SK-N-SH (cell line): ENCODE data around the gene SP2. TPM values are rescaled to one million over a fixed set of nuclear protein-coding genes. Genes with fewer than 3 reads are reported as not detected.

Experiments used
- CTCF ChIA-PET: fragments of 300-600, 350-600 bp; formaldehyde crosslinking; extraction: SDS; loops from one replicate; lab custom pipeline; 2021; lab: Yijun Ruan, JAX
- POLR2A ChIA-PET: fragments of 350-600 bp; sonication (Branson Sonifier 250); formaldehyde crosslinking; extraction: SDS; loops from one replicate; lab custom pipeline; 2020; ENCODE audit warnings: antibody characterized with exemption, inconsistent platforms; lab: Yijun Ruan, JAX
- DNase-seq: peaks from one replicate; pipeline ENCODE4 v3.0.0; 2012
- H2AFZ ChIP-seq: fragments of 200-600 bp; sonication (generic); 2 replicates; pipeline ENCODE4 v1.8.1; 2016; ENCODE audit warnings: antibody characterized with exemption, mild to moderate bottlenecking, low read depth
- H3F3A ChIP-seq: fragments of 200-600 bp; sonication (generic); replicated peaks from 2 replicates; pipeline ENCODE3; 2016; ENCODE audit warnings: antibody characterized with exemption, mild to moderate bottlenecking; ENCODE audit not compliant: insufficient read depth
- H3K27ac ChIP-seq, 2 experiments: fragments of 200-500 bp in 1 of 2; fragments of 200-600 bp in 1 of 2; sonication (Bioruptor generic) in 1 of 2; sonication (generic), shearing (Covaris generic) in 1 of 2; 2 replicates each; pipeline versions ENCODE4 v1.5.1 to v1.6.1; 2014 to 2016; ENCODE audit warnings: low read depth in 2 of 2, inconsistent platforms in 1 of 2, low read length in 1 of 2, mild to moderate bottlenecking in 1 of 2, mixed read lengths in 1 of 2
- H3K27me3 ChIP-seq: fragments of 200-600 bp; sonication (generic), shearing (Covaris generic); 2 replicates; pipeline ENCODE4 v1.6.1; 2016; ENCODE audit warnings: mixed run types; ENCODE audit not compliant: insufficient read depth
- H3K36me3 ChIP-seq, 2 experiments: fragments of 200-500 bp in 1 of 2; fragments of 200-600 bp in 1 of 2; sonication (Bioruptor generic) in 1 of 2; sonication (generic) in 1 of 2; replicated peaks in 1 of 2; 2 replicates each; pipeline versions ENCODE3 to v1.5.1; 2014 to 2016; ENCODE audit warnings: low read length in 1 of 2, mild to moderate bottlenecking in 1 of 2; ENCODE audit not compliant: insufficient read depth in 2 of 2, control insufficient read depth in 1 of 2
- H3K4me1 ChIP-seq, 2 experiments: fragments of 200-500 bp in 1 of 2; fragments of 200-600 bp in 1 of 2; sonication (Bioruptor generic) in 1 of 2; sonication (generic), shearing (Covaris generic) in 1 of 2; 2 replicates each; pipeline versions ENCODE4 v1.5.1 to v1.6.1; 2014 to 2016; ENCODE audit warnings: low read depth in 1 of 2, low read length in 1 of 2, mixed run types in 1 of 2; ENCODE audit not compliant: insufficient read depth in 2 of 2, control insufficient read depth in 1 of 2
- H3K4me2 ChIP-seq: fragments of 200-600 bp; sonication (generic), shearing (Covaris generic); 2 replicates; pipeline ENCODE4 v1.6.1; 2017; ENCODE audit warnings: mixed run types
- H3K4me3 ChIP-seq, 2 experiments: fragments of 200-500 bp in 1 of 2; fragments of 200-600 bp in 1 of 2; sonication (Bioruptor generic) in 1 of 2; sonication (generic), shearing (Covaris generic) in 1 of 2; 2 replicates each; pipeline versions ENCODE4 v1.5.1 to v1.8.1; 2014 to 2016; ENCODE audit warnings: low read depth in 2 of 2, inconsistent platforms in 1 of 2, low read length in 1 of 2, mild to moderate bottlenecking in 1 of 2, mixed read lengths in 1 of 2, moderate library complexity in 1 of 2
- H3K79me2 ChIP-seq: fragments of 200-600 bp; sonication (generic); 2 replicates; pipeline ENCODE4 v1.8.1; 2017; ENCODE audit warnings: mild to moderate bottlenecking; ENCODE audit not compliant: insufficient read depth
- H3K9ac ChIP-seq: fragments of 200-600 bp; sonication (generic); 2 replicates; pipeline ENCODE4 v1.6.1; 2017; ENCODE audit warnings: mixed run types
- H3K9me2 ChIP-seq: fragments of 200-600 bp; sonication (generic); 2 replicates; pipeline ENCODE4 v1.6.1; 2017; ENCODE audit warnings: mixed run types
- H3K9me3 ChIP-seq: fragments of 200-600 bp; sonication (generic); 2 replicates; pipeline ENCODE4 v1.6.1; 2017; ENCODE audit warnings: mixed run types, mild to moderate bottlenecking, moderate library complexity
- H4K20me1 ChIP-seq: fragments of 200-600 bp; sonication (generic); 2 replicates; pipeline ENCODE4 v1.6.1; 2017; ENCODE audit warnings: mild to moderate bottlenecking, mixed run types; ENCODE audit not compliant: insufficient read depth
- ELF1 ChIP-seq: IDR thresholded peaks from 2 replicates; pipeline ENCODE4 v1.4.0; 2012
- EZH2phosphoT487 ChIP-seq: fragments of 200-600 bp; sonication (generic); IDR thresholded peaks from 2 replicates; pipeline ENCODE4 v1.6.1; 2017; ENCODE audit warnings: low read depth, mixed run types, mild to moderate bottlenecking, antibody characterized with exemption, moderate library complexity, borderline replicate concordance
- NFIC ChIP-seq: IDR thresholded peaks from 2 replicates; pipeline ENCODE4 v1.4.0; 2012; ENCODE audit warnings: borderline replicate concordance
- RCOR1 ChIP-seq: fragments of 150-350 bp; IDR thresholded peaks from 2 replicates; pipeline ENCODE4 v1.6.1; 2017; ENCODE audit warnings: antibody characterized with exemption, low read length
- SMC3 ChIP-seq: IDR thresholded peaks from 2 replicates; pipeline ENCODE4 v1.6.1; 2012; ENCODE audit warnings: low read depth, low read length, improper control_type of control experiment
- ZBTB33 ChIP-seq: IDR thresholded peaks from 2 replicates; pipeline ENCODE4 v1.4.0; 2012; ENCODE audit warnings: low read depth, borderline replicate concordance
- WGBS: methylation state at CpG from one replicate; pipeline ENCODE4 v1.1.6; 2017; ENCODE audit warnings: low lambda C conversion rate; 5-methylcytosine and 5-hydroxymethylcytosine counted together
- polyA plus RNA-seq, 3 experiments: library from polyadenylated mRNA; depleted of rRNA; stranded (reverse); fragments of >200 nt; gene quantifications; 2 replicates each; pipeline ENCODE4 v1.2.3, GENCODE V29; 2012
- TF ChIP-seq, protein P1 (sequence below): IDR thresholded peaks from 2 replicates; pipeline ENCODE4 v1.4.0; 2012; ENCODE audit warnings: low read depth

SP2 gene
- polyA plus RNA-seq, 1 of the 3 experiments (the other 2 are of a cell fraction), result 16.7 TPM

- H4K20me1 ChIP-seq, result no peaks in the 10 kb centered on the region
- WGBS, result 91% methylated on average over 23 of the region's 23 CpGs
- peaks cover 3% of the 10 kb centered on the region for H3F3A ChIP-seq
- H3K9me2 ChIP-seq, result no peaks in the 10 kb centered on the region
- H3K4me3 ChIP-seq, result no peak overlapping the region
- H3K4me1 ChIP-seq, result no peaks in the 10 kb centered on the region
- no peaks in the 10 kb centered on the region for H3K27me3 ChIP-seq
- H3K36me3 ChIP-seq, result peaks cover 28 to 35% of the 10 kb centered on the region in 2 experiments
- H3K27ac ChIP-seq, result no peak overlapping the region
- no peak for DNase-seq
- CTCF ChIA-PET, result interaction anchor here (1.1 to 40.5 kb wide), 3 partner anchors 31 to 84 kb away, joined by 4 to 1216 read pairs (median 5); partner anchors contain the start of genes CDK5RAP3, PNPO, PRR15L and SCRN2
- H3K79me2 ChIP-seq, result no peaks in the 10 kb centered on the region
- no peak for TF ChIP-seq ELF1
- TF ChIP-seq, protein P1, sequence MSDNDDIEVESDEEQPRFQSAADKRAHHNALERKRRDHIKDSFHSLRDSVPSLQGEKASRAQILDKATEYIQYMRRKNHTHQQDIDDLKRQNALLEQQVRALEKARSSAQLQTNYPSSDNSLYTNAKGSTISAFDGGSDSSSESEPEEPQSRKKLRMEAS, result no peak
- no peak for TF ChIP-seq RCOR1
- TF ChIP-seq SMC3, result no peak
- no peak for TF ChIP-seq ZBTB33
- TF ChIP-seq NFIC, result no peak
- H3K9ac ChIP-seq, result no peak overlapping the region
- POLR2A ChIA-PET, result no interaction called here
- H3K4me2 ChIP-seq, result no peak overlapping the region
- no peak overlapping the region for H2AFZ ChIP-seq
- H3K9me3 ChIP-seq, result no peaks in the 10 kb centered on the region
Measured at GRCh38 chr17:47924785-47925677, 29.0 kb downstream of the SP2 start.

DNA sequence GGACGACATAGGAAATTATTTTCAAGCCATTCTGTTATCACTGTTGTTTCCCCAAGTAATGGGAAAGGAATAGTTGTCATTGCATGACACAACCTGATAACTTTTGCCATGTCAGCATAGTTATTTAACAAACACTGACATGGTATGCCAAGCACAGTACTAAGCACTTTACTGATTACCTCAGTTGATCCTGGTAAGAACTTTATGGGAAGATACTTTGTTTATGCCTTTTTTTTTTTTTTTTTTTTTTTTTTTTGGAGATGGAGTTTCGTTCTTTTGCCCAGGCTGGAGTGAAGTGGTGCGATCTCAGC is 29.6 kb downstream of the SP2 start:
- Histone ChIP-seq H3K9me3 (no peaks in the 10 kb centered on the region), H3K4me1 (no peaks in the 10 kb centered on the region), H3K79me2 (no peaks in the 10 kb centered on the region), H3K4me2 (no peak overlapping the region), H3K27me3 (no peaks in the 10 kb centered on the region), H3K4me3 (no peak overlapping the region), H3K9me2 (no peaks in the 10 kb centered on the region), H3K36me3 (peaks cover 28 to 35% of the 10 kb centered on the region in 2 experiments), H3K9ac (no peak overlapping the region), H3K27ac (no peak overlapping the region), H2AFZ (no peak overlapping the region), H4K20me1 (no peaks in the 10 kb centered on the region), H3F3A (peaks cover 3% of the 10 kb centered on the region)
- ChIA-PET POLR2A (no interaction called here), CTCF (interaction anchor here (40.5 kb wide), 1 partner anchor 31 kb away, joined by 1216 read pairs; the partner anchor contains the start of genes CDK5RAP3, PNPO and PRR15L)
- DNase-seq, result no peak
- 87% methylated on average over 3 of the region's 3 CpGs for WGBS
- no peak for TF ChIP-seq EZH2phosphoT487
